Ascending aorta (tissue), 2 donors: ENCODE measurements around the gene ZNF783. TPM values are rescaled to one million over a fixed set of nuclear protein-coding genes. Genes with fewer than 3 reads are reported as not detected.

ENCODE experiments used
- DNase-seq, 2 donors: peaks; one replicate each; pipeline ENCODE4 v3.0.0-alpha.2; 2019; ENCODE audit warnings: low spot score in 2 of 2
- H3K27ac ChIP-seq, 2 donors: fragments of 200-600 bp; sonication (generic); one replicate each; pipeline ENCODE4 v1.5.1; 2016 to 2017; ENCODE audit warnings: mild to moderate bottlenecking in 1 of 2
- H3K27me3 ChIP-seq: fragments of 200-600 bp; sonication (generic); one replicate; pipeline ENCODE4 v1.5.1; 2017
- H3K36me3 ChIP-seq, 2 donors: fragments of 200-600 bp; sonication (generic); one replicate each; pipeline ENCODE4 v1.5.1; 2016
- H3K4me1 ChIP-seq, 2 donors: fragments of 200-600 bp; sonication (generic); one replicate each; pipeline ENCODE4 v1.5.1; 2016 to 2017; ENCODE audit warnings: mild to moderate bottlenecking in 1 of 2
- H3K4me3 ChIP-seq, 2 donors: fragments of 200-600 bp; sonication (generic); one replicate each; pipeline ENCODE4 v1.5.1; 2016 to 2017; ENCODE audit warnings: mild to moderate bottlenecking in 1 of 2
- H3K9me3 ChIP-seq, 2 donors: fragments of 200-600 bp; sonication (generic); one replicate each; pipeline ENCODE4 v1.5.1; 2016
- CTCF ChIP-seq, 3 experiments: fragments of 200-600 bp in 2 of 3; fragments of 450-650 bp in 1 of 3; sonication (generic) in 2 of 3; IDR thresholded peaks; one replicate each; pipeline ENCODE4 v1.5.1; 2016 to 2019; ENCODE audit warnings: antibody characterized with exemption in 3 of 3, mild to moderate bottlenecking in 1 of 3, moderate library complexity in 1 of 3
- intact Hi-C: fragments of 100-400 bp; cut with DNase I; formaldehyde crosslinking; loops from one replicate; pipeline ENCODE4 v1.15.1; 2023
- total RNA-seq: library from RNA; depleted of rRNA; stranded (reverse); fragments of >200 nt; gene quantifications from one replicate; pipeline ENCODE4 v1.1.0, GENCODE V29; 2016

ZNF783 gene
- total RNA-seq, 1 donor from 2014 or later = 25.7 TPM

- H3K36me3 ChIP-seq = peaks cover 19 to 35% of the 10 kb centered on the region in 2 donors
- DNase-seq = no peak
- intact Hi-C loops = loop anchor here (10.0 kb wide), 3 partner anchors 205 to 545 kb away; partner anchors contain the start of genes ZNF746 and ZNF862
Observed at GRCh38 chr7:149289856-149290255, 27.9 kb downstream of the ZNF783 start.

GRCh38 chr7:149291036-149291780, 29.2 kb downstream of the ZNF783 start:
- intact Hi-C loops = no loop called here
- DNase-seq = no peak
- H3K9me3 ChIP-seq = no peaks in the 10 kb centered on the region
- no peak for TF ChIP-seq CTCF (IDR thresholded peaks at IDR 0.05)
- H3K4me1 ChIP-seq = peaks cover 0 to under 1% of the 10 kb centered on the region in 2 donors
- H3K27me3 ChIP-seq = no peaks in the 10 kb centered on the region
- H3K36me3 ChIP-seq = peaks cover 24 to 41% of the 10 kb centered on the region in 2 donors
- H3K4me3 ChIP-seq = no peak overlapping the region
- H3K27ac ChIP-seq = no peak overlapping the region

More at GRCh38 chr7:149289856-149290255, 27.9 kb downstream of the ZNF783 start:
- H3K4me1 ChIP-seq = peaks cover 3 to 12% of the 10 kb centered on the region in 2 donors
- H3K27ac ChIP-seq = no peak overlapping the region
- H3K4me3 ChIP-seq = no peak overlapping the region
- no peaks in the 10 kb centered on the region for H3K9me3 ChIP-seq
- TF ChIP-seq CTCF (IDR thresholded peaks at IDR 0.05) = no peak
- H3K27me3 ChIP-seq = no peaks in the 10 kb centered on the region

- Histone ChIP-seq H3K4me1 (no peaks in the 10 kb centered on the region), H3K27ac (no peak overlapping the region), H3K27me3 (no peaks in the 10 kb centered on the region), H3K36me3 (peaks cover 24 to 41% of the 10 kb centered on the region in 2 donors), H3K9me3 (no peaks in the 10 kb centered on the region), H3K4me3 (no peak overlapping the region)
- intact Hi-C loops = no loop called here
- no peak for DNase-seq
- TF ChIP-seq CTCF (IDR thresholded peaks at IDR 0.05) = no peak
Observed at GRCh38 chr7:149291781-149292461, 29.9 kb downstream of the ZNF783 start.

- H3K27ac ChIP-seq = no peak overlapping the region
- H3K9me3 ChIP-seq = no peaks in the 10 kb centered on the region
- intact Hi-C loops = no loop called here
- H3K36me3 ChIP-seq = peaks cover 24 to 41% of the 10 kb centered on the region in 2 donors
- H3K4me1 ChIP-seq = no peaks in the 10 kb centered on the region
- no peaks in the 10 kb centered on the region for H3K27me3 ChIP-seq
- no peak for DNase-seq
- no peak for TF ChIP-seq CTCF (IDR thresholded peaks at IDR 0.05)
- no peak overlapping the region for H3K4me3 ChIP-seq
Observed at GRCh38 chr7:149292462-149292823, 30.4 kb downstream of the ZNF783 start.

- no peak for DNase-seq
- Histone ChIP-seq H3K9me3 (no peaks in the 10 kb centered on the region), H3K4me1 (no peaks in the 10 kb centered on the region), H3K4me3 (no peak overlapping the region), H3K27me3 (no peaks in the 10 kb centered on the region), H3K27ac (no peak overlapping the region), H3K36me3 (peaks cover 24 to 34% of the 10 kb centered on the region in 2 donors)
- intact Hi-C loops = no loop called here
- TF ChIP-seq CTCF (IDR thresholded peaks at IDR 0.05) = no peak
Observed at GRCh38 chr7:149293338-149293737, 31.3 kb downstream of the ZNF783 start.
